Calu3 (cell line): ENCODE data around the gene TOR2A. TPM values are rescaled to one million over a fixed set of nuclear protein-coding genes. Genes with fewer than 3 reads are reported as not detected.

ENCODE experiments used
- BruUV-seq: library from RNA; stranded (reverse); fragments of 400-500 nt; replicated peaks from 2 replicates; lab custom pipeline; 2021; lab: Mats Ljungman, UMichigan
- CTCF ChIA-PET: fragments of 300-600 bp; sonication (Branson Sonifier 250); formaldehyde crosslinking; loops from one replicate; lab custom pipeline; 2022; ENCODE audit warnings: antibody characterized with exemption; lab: Charles Lee
- DNase-seq: peaks from one replicate; pipeline ENCODE4 v3.0.0; 2022
- H3K27ac Mint-ChIP-seq: one replicate; pipeline ENCODE4 v1.8.0; 2022; ENCODE audit warnings: mixed read lengths; ENCODE audit not compliant: unreplicated experiment
- H3K27me3 Mint-ChIP-seq: one replicate; pipeline ENCODE4 v1.8.0; 2022; ENCODE audit warnings: mixed read lengths; ENCODE audit not compliant: unreplicated experiment
- H3K36me3 Mint-ChIP-seq: one replicate; pipeline ENCODE4 v1.8.0; 2022; ENCODE audit warnings: mild to moderate bottlenecking, moderate library complexity, mixed read lengths; ENCODE audit not compliant: insufficient read depth, unreplicated experiment
- H3K4me1 Mint-ChIP-seq: one replicate; pipeline ENCODE4 v1.8.0; 2022; ENCODE audit warnings: mild to moderate bottlenecking, low read depth, mixed read lengths; ENCODE audit not compliant: unreplicated experiment
- H3K4me3 Mint-ChIP-seq: one replicate; pipeline ENCODE4 v1.8.0; 2022; ENCODE audit warnings: mild to moderate bottlenecking, low read depth, moderate library complexity, mixed read lengths; ENCODE audit not compliant: unreplicated experiment
- H3K9me3 Mint-ChIP-seq: one replicate; pipeline ENCODE4 v1.8.0; 2022; ENCODE audit warnings: low read depth, mixed read lengths; ENCODE audit not compliant: unreplicated experiment
- CTCF ChIP-seq: fragments of 200-600 bp; IDR thresholded peaks from one replicate; pipeline ENCODE4 v1.8.0; 2022; ENCODE audit warnings: antibody characterized with exemption; ENCODE audit not compliant: unreplicated experiment
- intact Hi-C: fragments of 100-400 bp; cut with micrococcal nuclease; formaldehyde crosslinking; loops from one replicate; pipeline ENCODE4 v1.10.0; 2022; ENCODE audit not compliant: unreplicated experiment
- total RNA-seq: library from RNA; stranded (reverse); gene quantifications from 2 replicates; pipeline ENCODE4 v1.2.3, GENCODE V29; 2022

Gene TOR2A
- total RNA-seq, 1 experiment from 2014 or later = 7.6 TPM

DNA sequence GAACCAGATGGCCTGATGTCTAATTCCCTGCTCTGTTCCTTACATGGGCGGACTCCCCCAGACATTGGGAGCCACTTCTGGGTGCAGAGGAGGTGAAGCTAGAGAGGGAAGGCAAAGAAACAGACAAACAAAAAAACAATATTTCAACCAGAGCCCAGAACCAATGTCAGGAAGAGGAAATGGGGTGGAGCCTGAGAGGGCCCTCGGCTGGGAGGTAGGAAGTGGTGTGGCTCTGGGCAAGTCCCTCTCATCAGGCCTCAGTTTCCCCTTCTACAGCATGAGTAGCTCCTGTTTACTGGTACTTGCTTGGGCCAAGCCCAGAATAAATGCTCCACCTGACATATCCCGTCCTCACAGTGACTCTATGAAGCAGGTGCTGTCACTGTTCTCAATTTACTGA is 32.3 kb upstream of the TOR2A start:
- CTCF ChIA-PET = no interaction called here
- intact Hi-C loops = no loop called here
- Mint-ChIP-seq H3K27me3 (peaks cover 67% of the 10 kb centered on the region), H3K9me3 (no peaks in the 10 kb centered on the region), H3K4me1 (no peaks in the 10 kb centered on the region), H3K36me3 (peaks cover 13% of the 10 kb centered on the region), H3K4me3 (no peak overlapping the region), H3K27ac (no peak overlapping the region)
- DNase-seq = no peak
- BruUV-seq = no TSS peak
- no peak for TF ChIP-seq CTCF

- Mint-ChIP-seq H3K4me3 (no peak overlapping the region), H3K4me1 (no peaks in the 10 kb centered on the region), H3K27me3 (peaks cover 79% of the 10 kb centered on the region), H3K27ac (no peak overlapping the region), H3K9me3 (no peaks in the 10 kb centered on the region), H3K36me3 (peaks cover 5% of the 10 kb centered on the region)
- intact Hi-C loops = no loop called here
- TF ChIP-seq CTCF = no peak
- CTCF ChIA-PET = no interaction called here
- no TSS peak for BruUV-seq
- DNase-seq = no peak
These were observed 30.3 kb upstream of the TOR2A start for GRCh38 chr9:127765418-127765817.

DNA sequence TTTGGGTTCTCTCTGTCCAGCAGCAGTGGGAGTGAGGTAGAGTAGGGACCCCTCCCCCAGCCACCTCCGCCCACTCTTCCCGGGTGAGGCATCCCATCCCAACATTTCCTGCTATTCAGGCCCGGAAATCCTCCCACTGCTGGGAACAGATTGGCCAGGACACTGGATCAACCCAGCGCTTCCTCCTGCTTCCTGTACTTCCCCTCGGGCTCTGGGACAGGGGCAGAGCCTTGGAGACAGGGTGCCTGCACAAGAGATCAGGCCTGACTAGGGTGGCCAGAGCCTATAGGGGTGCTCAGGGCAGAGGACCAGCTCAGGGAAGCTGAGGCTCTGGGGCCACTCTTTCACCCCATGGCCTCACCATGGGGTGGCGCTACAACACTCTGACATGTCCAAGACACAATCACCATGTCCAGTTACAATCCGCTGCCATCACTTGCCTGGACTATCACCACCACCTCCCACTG is 28.9 kb upstream of the TOR2A start:
- peaks cover 74% of the 10 kb centered on the region for H3K27me3 Mint-ChIP-seq
- no peak overlapping the region for H3K27ac Mint-ChIP-seq
- H3K4me3 Mint-ChIP-seq = no peak overlapping the region
- peak; percentile 35 for DNase-seq
- H3K9me3 Mint-ChIP-seq = no peaks in the 10 kb centered on the region
- intact Hi-C loops = no loop called here
- CTCF ChIA-PET = interaction anchor here (0.6 to 1.5 kb wide), 2 partner anchors 106 to 228 kb away, joined by 3 to 6 read pairs; no protein-coding TSS in a partner anchor
- TF ChIP-seq CTCF = no peak
- H3K36me3 Mint-ChIP-seq = peaks cover 5% of the 10 kb centered on the region
- H3K4me1 Mint-ChIP-seq = no peaks in the 10 kb centered on the region
- BruUV-seq = no TSS peak

DNA sequence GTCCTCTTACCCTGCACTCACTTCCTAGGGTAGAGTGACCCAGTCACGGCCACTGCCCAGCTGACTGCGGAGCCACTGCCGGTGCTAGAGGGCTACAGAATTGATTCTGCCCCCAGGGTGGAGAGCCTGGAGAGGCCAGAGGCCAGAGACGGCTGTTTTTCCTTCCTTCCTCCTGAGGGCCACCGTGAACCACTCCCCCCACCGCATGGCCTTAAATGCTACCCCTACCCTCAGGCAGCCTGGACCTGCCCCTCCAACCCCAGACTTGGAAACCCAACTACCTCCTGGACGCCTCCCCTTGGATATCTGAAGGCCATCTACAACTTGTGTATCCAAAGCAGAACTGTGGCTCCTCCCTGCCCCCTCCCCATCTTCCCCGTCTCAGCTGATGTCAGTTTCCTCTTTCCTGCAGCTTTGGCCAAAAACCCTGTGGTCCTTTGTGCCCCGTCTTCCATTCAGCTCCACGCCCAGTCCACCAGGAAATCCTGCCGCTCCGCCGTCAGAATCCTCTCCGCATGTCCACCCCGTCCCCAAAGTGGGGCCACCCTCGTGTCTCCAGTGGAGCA is 27.1 kb upstream of the TOR2A start:
- H3K9me3 Mint-ChIP-seq = no peaks in the 10 kb centered on the region
- TF ChIP-seq CTCF = no peak
- BruUV-seq = no TSS peak
- H3K27me3 Mint-ChIP-seq = peaks cover 60% of the 10 kb centered on the region
- no peaks in the 10 kb centered on the region for H3K4me1 Mint-ChIP-seq
- no peak overlapping the region for H3K4me3 Mint-ChIP-seq
- intact Hi-C loops = no loop called here
- CTCF ChIA-PET = no interaction called here
- no peak overlapping the region for H3K27ac Mint-ChIP-seq
- no peak for DNase-seq
- H3K36me3 Mint-ChIP-seq = peaks cover 2% of the 10 kb centered on the region
